OCI-LY7 (cell line): Measurements from ENCODE around the gene EXOG. TPM values are rescaled to one million over a fixed set of nuclear protein-coding genes. Genes with fewer than 3 reads are reported as not detected.

Experiments used
- BruUV-seq: library from RNA; stranded (reverse); fragments of 400-500 nt; replicated peaks from 2 replicates; lab custom pipeline; 2021; lab: Mats Ljungman, UMichigan
- CTCF ChIA-PET: fragments of 300-600 bp; sonication (Branson Sonifier 250); formaldehyde crosslinking; loops from one replicate; lab custom pipeline; 2022; ENCODE audit warnings: antibody characterized with exemption; ENCODE audit not compliant: unreplicated experiment; lab: Charles Lee
- POLR2A ChIA-PET: fragments of 300-600 bp; sonication (Branson Sonifier 250); formaldehyde crosslinking; loops from one replicate; lab custom pipeline; 2022; ENCODE audit warnings: antibody characterized with exemption; lab: Charles Lee
- DNase-seq: peaks from one replicate; pipeline ENCODE4 v3.0.0-alpha.2; 2015; ENCODE audit warnings: low spot score
- H2AFZ ChIP-seq: fragments of 200-600 bp; sonication (generic), shearing (Covaris generic); 2 replicates; pipeline ENCODE4 v1.6.1; 2014; ENCODE audit warnings: mild to moderate bottlenecking, antibody characterized with exemption, low read length, moderate library complexity
- H3K27ac ChIP-seq: fragments of 200-600 bp; sonication (generic); 2 replicates; pipeline ENCODE4 v1.5.1; 2014; ENCODE audit warnings: mixed run types, low read depth, mild to moderate bottlenecking, moderate library complexity, low read length, inconsistent platforms; ENCODE audit not compliant: poor library complexity, severe bottlenecking
- H3K36me3 ChIP-seq: fragments of 200-600 bp; sonication (generic); 2 replicates; pipeline ENCODE4 v1.6.1; 2014; ENCODE audit warnings: mild to moderate bottlenecking, antibody characterized with exemption, low read length, moderate library complexity, mixed read lengths; ENCODE audit not compliant: insufficient read depth
- H3K4me1 ChIP-seq: fragments of 200-600 bp; sonication (generic); 2 replicates; pipeline ENCODE4 v1.5.1; 2014; ENCODE audit warnings: mild to moderate bottlenecking, low read length; ENCODE audit not compliant: insufficient read depth, poor library complexity, severe bottlenecking
- H3K4me2 ChIP-seq: fragments of 200-600 bp; sonication (generic); 2 replicates; pipeline ENCODE4 v1.6.1; 2014; ENCODE audit warnings: mild to moderate bottlenecking, low read length
- H3K4me3 ChIP-seq: fragments of 200-600 bp; sonication (generic); 2 replicates; pipeline ENCODE4 v1.5.1; 2014; ENCODE audit warnings: mild to moderate bottlenecking, low read depth, low read length; ENCODE audit not compliant: poor library complexity, severe bottlenecking
- H3K79me2 ChIP-seq: fragments of 200-600 bp; sonication (generic); 2 replicates; pipeline ENCODE4 v1.6.1; 2016; ENCODE audit warnings: low read depth, mild to moderate bottlenecking, low read length, moderate library complexity, mixed read lengths; ENCODE audit not compliant: insufficient read depth
- H3K9me2 ChIP-seq: fragments of 200-600 bp; sonication (generic); 2 replicates; pipeline ENCODE4 v1.6.1; 2016; ENCODE audit warnings: mild to moderate bottlenecking, low read length, mixed read lengths; ENCODE audit not compliant: insufficient read depth
- H3K9me3 ChIP-seq: fragments of 200-600 bp; sonication (generic); 2 replicates; pipeline ENCODE4 v1.6.1; 2014; ENCODE audit warnings: mild to moderate bottlenecking, mixed run types, low read length, mixed read lengths
- H4K20me1 ChIP-seq: fragments of 200-600 bp; sonication (generic); 2 replicates; pipeline ENCODE4 v1.6.1; 2014; ENCODE audit warnings: mild to moderate bottlenecking, antibody characterized with exemption, low read length, moderate library complexity, mixed read lengths; ENCODE audit not compliant: insufficient read depth
- EZH2phosphoT487 ChIP-seq: fragments of 200-600 bp; sonication (generic); IDR thresholded peaks from 2 replicates; pipeline ENCODE4 v1.6.1; 2018; ENCODE audit warnings: low read depth, borderline replicate concordance, mild to moderate bottlenecking, mixed run types, antibody characterized with exemption, low read length, moderate library complexity, mixed read lengths
- intact Hi-C: fragments of 100-400 bp; cut with micrococcal nuclease; formaldehyde crosslinking; loops from one replicate; pipeline ENCODE4 v1.10.0; 2022; ENCODE audit not compliant: unreplicated experiment
- total RNA-seq, 2 experiments: library from RNA; depleted of rRNA in 1 of 2; stranded (reverse); fragments of >200 nt in 1 of 2; shearing (Covaris generic) in 1 of 2; gene quantifications; 2 replicates each; pipeline ENCODE4 v1.2.3, GENCODE V29; 2014 to 2022
- TF ChIP-seq, protein P1 (sequence below): fragments of 200-600 bp; sonication (generic); conservative IDR thresholded peaks from 2 replicates; pipeline ENCODE4 v1.5.1; 2014; ENCODE audit warnings: mild to moderate bottlenecking, antibody characterized with exemption, low read length, moderate library complexity, mixed read lengths

The EXOG gene
- total RNA-seq, 2 experiments from 2014 or later: 30.7 to 41.2 TPM

DNA sequence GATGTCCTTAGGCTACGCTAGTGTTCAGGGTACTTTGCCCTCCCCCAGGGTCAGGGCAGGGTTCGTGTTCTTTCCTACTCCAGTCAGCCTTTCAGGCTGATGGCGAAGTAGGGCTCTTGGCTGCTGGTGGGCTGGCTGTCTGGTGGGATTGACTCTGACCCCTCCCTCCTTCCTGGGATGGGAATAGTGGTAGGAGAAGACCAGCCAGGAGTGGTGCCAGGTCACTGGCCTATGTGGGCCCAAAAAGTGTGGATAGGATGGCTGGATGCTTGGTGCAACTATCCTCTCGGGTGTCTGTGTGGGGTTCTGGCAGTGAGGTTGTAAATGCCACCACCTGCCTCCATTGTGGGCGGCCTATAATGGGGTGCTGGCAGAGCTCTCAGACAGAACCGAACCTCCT lies 20.4 kb upstream of the EXOG start:
- Histone ChIP-seq H3K79me2 (no peaks in the 10 kb centered on the region), H4K20me1 (peaks cover 3% of the 10 kb centered on the region; the same call in 1 of the 2 replicates), H3K4me1 (no peaks in the 10 kb centered on the region), H2AFZ (no peak overlapping the region), H3K36me3 (peaks cover 5% of the 10 kb centered on the region; the same call in 1 of the 2 replicates), H3K9me3 (peaks cover 1% of the 10 kb centered on the region; the same call in 1 of the 2 replicates), H3K4me3 (no peak overlapping the region), H3K27ac (no peak overlapping the region), H3K4me2 (no peak overlapping the region), H3K9me2 (no peaks in the 10 kb centered on the region)
- CTCF ChIA-PET: no interaction called here
- intact Hi-C loops: no loop called here
- DNase-seq: no peak
- POLR2A ChIA-PET: no interaction called here
- TF ChIP-seq, protein P1, sequence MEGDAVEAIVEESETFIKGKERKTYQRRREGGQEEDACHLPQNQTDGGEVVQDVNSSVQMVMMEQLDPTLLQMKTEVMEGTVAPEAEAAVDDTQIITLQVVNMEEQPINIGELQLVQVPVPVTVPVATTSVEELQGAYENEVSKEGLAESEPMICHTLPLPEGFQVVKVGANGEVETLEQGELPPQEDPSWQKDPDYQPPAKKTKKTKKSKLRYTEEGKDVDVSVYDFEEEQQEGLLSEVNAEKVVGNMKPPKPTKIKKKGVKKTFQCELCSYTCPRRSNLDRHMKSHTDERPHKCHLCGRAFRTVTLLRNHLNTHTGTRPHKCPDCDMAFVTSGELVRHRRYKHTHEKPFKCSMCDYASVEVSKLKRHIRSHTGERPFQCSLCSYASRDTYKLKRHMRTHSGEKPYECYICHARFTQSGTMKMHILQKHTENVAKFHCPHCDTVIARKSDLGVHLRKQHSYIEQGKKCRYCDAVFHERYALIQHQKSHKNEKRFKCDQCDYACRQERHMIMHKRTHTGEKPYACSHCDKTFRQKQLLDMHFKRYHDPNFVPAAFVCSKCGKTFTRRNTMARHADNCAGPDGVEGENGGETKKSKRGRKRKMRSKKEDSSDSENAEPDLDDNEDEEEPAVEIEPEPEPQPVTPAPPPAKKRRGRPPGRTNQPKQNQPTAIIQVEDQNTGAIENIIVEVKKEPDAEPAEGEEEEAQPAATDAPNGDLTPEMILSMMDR: no peak
- TF ChIP-seq EZH2phosphoT487: no peak
- BruUV-seq: no TSS peak

DNA sequence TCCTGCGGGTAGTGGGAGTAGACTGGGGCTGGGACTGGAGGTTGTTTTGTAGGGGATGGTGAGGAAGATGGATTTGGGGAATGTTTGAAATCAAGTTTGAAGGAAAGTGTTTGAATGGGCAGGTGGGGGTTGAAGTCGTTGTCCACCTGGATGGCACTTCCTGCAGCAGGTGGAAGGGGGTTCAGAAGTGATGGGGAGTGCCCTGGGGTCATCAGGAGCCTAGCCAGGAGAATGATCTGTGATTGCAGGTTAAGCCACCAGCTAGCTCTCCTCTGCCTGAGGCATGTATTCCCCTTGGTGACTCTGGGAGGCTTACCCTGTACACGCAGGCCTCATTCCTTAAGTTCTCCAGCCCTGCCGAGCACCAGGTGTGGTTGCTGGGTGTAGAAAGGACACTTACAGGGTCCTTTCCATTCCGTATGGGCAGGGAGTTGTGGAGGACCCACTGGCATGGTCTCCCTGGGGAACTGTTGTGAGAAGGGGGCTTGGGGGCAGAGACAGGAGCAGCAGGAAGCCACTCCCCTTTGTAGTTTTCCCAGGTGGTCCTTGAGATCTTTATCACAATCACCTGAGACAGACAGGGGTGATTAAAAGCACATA lies 19.9 kb upstream of the EXOG start:
- no peaks in the 10 kb centered on the region for H3K9me3 ChIP-seq
- ChIA-PET POLR2A (no interaction called here), CTCF (no interaction called here)
- DNase-seq: no peak
- peaks cover 3% of the 10 kb centered on the region; the same call in 1 of the 2 replicates for H4K20me1 ChIP-seq
- TF ChIP-seq, protein P1: no peak
- H3K9me2 ChIP-seq: no peaks in the 10 kb centered on the region
- no peak overlapping the region for H2AFZ ChIP-seq
- intact Hi-C loops: no loop called here
- BruUV-seq: no TSS peak
- H3K4me1 ChIP-seq: no peaks in the 10 kb centered on the region
- H3K27ac ChIP-seq: no peak overlapping the region
- H3K4me3 ChIP-seq: no peak overlapping the region
- H3K4me2 ChIP-seq: no peak overlapping the region
- peaks cover 10% of the 10 kb centered on the region; the same call in 1 of the 2 replicates for H3K36me3 ChIP-seq
- H3K79me2 ChIP-seq: no peaks in the 10 kb centered on the region

DNA sequence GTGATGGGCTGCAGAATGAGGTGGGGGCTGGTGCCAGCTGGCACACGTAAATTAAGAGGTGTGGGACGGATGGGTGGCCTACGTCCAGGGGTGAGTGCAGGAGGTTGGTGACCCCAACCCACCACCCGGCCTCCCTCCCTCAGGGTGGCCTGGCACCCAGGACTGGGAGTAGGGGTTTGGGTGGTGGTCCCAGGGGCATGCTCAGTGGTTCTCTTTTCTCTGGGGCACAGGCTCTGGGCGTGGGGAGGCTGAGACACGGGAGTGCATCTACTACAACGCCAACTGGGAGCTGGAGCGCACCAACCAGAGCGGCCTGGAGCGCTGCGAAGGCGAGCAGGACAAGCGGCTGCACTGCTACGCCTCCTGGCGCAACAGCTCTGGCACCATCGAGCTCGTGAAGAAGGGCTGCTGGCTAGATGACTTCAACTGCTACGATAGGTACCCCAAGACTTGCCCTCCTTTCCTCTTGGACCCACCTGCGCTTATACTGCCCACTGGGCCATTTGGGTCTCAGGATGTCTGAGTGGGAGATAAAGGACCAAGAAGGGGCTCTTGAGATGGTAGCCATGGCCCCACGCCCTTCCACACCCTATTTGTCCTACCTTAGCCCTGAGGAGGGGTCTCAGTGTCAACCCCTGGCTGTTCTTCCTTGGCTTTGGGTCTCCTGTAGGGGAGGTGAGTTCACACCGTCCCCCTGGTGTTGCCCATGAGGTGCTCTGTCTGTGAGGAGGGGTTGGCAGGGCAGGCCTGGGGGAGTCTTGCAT lies 18.9 kb upstream of the EXOG start:
- CTCF ChIA-PET: interaction anchor here (0.6 kb wide), 1 partner anchor 545 kb away, joined by 4 read pairs; no protein-coding TSS in a partner anchor
- H3K4me1 ChIP-seq: no peaks in the 10 kb centered on the region
- intact Hi-C loops: no loop called here

More for the DNA sequence above, 18.9 kb upstream of the EXOG start:
- H2AFZ ChIP-seq: no peak overlapping the region
- H3K4me2 ChIP-seq: no peak overlapping the region
- no peaks in the 10 kb centered on the region for H3K79me2 ChIP-seq
- no peaks in the 10 kb centered on the region for H3K9me2 ChIP-seq
- peaks cover 3% of the 10 kb centered on the region; the same call in 1 of the 2 replicates for H4K20me1 ChIP-seq
- TF ChIP-seq EZH2phosphoT487: no peak
- TF ChIP-seq, protein P1: no peak
- POLR2A ChIA-PET: no interaction called here
- BruUV-seq: no TSS peak
- no peaks in the 10 kb centered on the region for H3K9me3 ChIP-seq
- peaks cover 10% of the 10 kb centered on the region; the same call in 1 of the 2 replicates for H3K36me3 ChIP-seq
- no peak overlapping the region for H3K4me3 ChIP-seq
- DNase-seq: no peak
- no peak overlapping the region for H3K27ac ChIP-seq
